ENCODE measurements around the gene NXF3.
A peak's percentile ranks its signal among the peaks of the same experiment; 100 is the strongest.
"Not testable (repeated sequence)": the region's sequence is repeated elsewhere in the genome, so short reads cannot be mapped to it uniquely, and the experiment has no call there.

NXF3 gene, protein sequence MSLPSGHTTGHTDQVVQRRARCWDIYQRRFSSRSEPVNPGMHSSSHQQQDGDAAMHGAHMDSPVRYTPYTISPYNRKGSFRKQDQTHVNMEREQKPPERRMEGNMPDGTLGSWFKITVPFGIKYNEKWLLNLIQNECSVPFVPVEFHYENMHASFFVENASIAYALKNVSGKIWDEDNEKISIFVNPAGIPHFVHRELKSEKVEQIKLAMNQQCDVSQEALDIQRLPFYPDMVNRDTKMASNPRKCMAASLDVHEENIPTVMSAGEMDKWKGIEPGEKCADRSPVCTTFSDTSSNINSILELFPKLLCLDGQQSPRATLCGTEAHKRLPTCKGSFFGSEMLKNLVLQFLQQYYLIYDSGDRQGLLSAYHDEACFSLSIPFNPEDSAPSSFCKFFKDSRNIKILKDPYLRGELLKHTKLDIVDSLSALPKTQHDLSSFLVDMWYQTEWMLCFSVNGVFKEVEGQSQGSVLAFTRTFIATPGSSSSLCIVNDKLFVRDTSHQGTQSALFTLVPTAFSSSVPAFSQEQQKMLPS

DNA sequence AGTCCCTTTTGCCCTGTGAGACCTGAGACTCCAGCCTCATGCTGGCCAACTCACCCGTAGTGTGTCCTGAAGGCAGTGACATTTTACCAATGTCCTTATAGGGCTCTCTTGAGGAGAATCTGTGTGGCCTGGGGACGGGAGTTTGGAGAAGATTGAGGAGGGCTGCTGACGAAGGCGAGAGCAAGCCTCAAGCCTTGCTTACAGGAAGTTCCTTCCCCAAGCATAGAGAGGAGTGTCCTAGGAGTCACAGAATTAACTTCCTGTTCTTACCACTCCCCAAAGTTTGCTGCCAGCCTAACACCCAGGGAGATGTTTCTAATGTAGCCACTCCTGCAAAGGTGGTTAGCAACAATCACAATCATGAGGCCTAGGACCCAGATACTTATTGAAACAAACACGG lies at the start of gene NXF3:
TSS of gene NXF3 (minus strand) at position 202 of the 400 bp plus-strand sequence. CDS start at position 82, 120 bp downstream.
- no peak for DNase-seq

DNA sequence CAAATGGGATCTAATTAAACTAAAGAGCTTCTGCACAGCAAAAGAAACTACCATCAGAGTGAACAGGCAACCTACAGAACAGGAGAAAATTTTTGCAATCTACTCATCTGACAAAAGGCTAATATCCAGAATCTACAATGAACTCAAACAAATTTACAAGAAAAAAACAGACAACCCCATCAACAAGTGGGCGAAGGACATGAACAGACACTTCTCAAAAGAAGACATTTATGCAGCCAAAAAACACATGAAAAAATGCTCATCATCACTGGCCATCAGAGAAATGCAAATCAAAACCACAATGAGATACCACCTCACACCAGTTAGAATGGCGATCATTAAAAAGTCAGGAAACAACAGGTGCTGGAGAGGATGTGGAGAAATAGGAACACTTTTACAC lies 43.6 kb upstream of the NXF3 start:
- not testable (repeated sequence) for DNase-seq

- DNase-seq, result no peak
These were observed 31.3 kb upstream of the NXF3 start for GRCh38 chrX:103124284-103124683.

GRCh38 chrX:103120748-103121147 lies 27.8 kb upstream of the NXF3 start:
- DNase-seq, result no peak

GRCh38 chrX:103116970-103117369 lies 24.0 kb upstream of the NXF3 start:
- DNase-seq, result not testable (repeated sequence)

DNA sequence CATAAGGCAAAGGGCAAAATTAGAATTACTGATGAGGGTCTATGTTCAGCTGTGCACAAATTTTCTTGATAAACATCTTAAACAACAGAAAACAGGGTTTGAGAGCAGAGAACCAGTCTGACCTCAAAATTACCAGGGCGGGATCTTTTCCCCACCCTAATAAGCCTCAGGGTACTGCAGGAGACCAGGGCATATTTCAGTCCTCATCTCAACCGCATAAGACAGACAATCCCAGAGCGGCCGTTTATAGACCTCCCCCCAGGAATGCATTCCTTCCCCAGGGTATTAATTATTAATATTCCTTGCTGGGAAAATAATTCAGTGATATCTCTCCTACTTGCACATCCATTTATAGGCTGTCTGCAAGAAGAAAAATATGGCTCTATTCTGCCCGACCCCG lies 16.6 kb upstream of the NXF3 start:
- DNase-seq, result not testable (repeated sequence)

GRCh38 chrX:103107836-103108235 lies 14.9 kb upstream of the NXF3 start:
- DNase-seq, result no peak

DNA sequence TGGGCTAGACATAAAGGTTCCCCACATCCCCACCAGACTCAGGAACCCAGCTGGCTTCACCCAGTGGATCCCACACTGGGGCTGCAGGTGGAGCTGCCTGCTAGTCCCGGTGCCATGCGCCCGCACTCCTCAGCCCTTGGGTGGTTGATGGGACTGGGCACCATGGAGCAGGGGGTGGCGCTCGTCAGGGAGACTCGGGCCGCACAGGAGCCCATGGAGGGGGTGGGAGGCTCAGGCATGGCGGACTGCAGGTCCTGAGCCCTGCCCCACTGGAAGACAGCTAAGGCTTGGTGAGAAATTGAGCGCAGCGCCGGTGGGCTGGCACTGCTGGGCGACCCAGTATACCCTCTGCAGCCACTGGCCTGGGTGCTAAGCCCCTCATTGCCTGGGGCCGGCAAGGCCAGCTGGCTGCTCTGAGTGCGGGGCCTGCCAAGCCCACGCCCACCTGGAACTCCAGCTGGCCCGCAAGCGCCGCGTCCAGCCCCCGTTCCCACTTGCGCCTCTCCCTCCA lies 14.3 kb upstream of the NXF3 start:
- DNase-seq, result not testable (repeated sequence)

- DNase-seq, result not testable (repeated sequence)
These were observed 11.4 kb upstream of the NXF3 start for GRCh38 chrX:103104370-103104769.

DNA sequence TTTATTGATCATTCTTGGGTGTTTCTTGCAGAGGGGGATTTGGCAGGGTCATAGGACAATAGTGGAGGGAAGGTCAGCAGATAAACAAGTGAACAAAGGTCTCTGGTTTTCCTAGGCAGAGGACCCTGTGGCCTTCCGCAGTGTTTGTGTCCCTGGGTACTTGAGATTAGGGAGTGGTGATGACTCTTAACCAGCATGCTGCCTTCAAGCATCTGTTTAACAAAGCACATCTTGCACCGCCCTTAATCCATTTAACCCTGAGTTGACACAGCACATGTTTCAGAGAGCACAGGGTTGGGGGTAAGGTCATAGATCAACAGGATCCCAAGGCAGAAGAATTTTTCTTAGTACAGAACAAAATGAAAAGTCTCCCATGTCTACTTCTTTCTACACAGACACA lies 10.9 kb upstream of the NXF3 start:
- DNase-seq, result not testable (repeated sequence)

GRCh38 chrX:103101299-103102042 lies 8.5 kb upstream of the NXF3 start:
- no peak for DNase-seq

DNA sequence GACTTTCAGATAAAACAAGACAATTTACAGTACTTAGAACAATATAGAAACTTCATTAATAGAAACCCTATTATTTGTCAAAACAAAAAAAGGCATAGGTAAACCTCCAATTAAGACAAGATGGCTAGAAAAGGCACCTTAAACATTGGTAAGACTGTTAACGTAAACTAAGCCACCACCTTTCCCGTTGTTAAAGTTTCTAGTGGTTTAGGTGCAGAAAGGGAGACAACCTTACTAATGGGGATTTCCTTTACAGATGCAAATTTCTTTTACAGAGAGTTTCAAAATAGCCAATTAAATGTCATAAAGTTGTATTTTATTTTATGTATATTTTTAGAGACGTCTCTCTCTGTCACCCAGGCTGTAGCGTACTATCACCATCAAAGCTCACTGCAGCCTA lies 7.5 kb upstream of the NXF3 start:
- DNase-seq, result no peak

DNA sequence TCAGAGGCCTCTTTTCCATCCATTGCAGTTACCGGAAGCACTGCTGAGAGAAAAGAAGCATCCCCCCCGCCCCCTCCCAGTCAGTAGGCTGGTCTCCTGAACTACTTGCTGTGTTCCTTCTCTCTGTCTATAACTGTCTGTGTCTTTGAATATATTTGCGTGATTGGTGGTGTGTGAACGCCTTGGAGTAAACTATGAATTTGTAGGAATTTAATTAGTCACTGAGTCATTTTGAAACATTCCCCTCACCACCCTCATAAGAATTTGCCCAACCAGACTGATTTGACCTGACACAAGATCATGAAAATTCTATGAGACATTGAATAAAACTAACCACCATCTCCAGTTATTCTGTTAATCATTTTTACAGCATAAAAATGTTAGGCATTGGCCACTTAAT lies 6.7 kb upstream of the NXF3 start:
- no peak for DNase-seq

DNA sequence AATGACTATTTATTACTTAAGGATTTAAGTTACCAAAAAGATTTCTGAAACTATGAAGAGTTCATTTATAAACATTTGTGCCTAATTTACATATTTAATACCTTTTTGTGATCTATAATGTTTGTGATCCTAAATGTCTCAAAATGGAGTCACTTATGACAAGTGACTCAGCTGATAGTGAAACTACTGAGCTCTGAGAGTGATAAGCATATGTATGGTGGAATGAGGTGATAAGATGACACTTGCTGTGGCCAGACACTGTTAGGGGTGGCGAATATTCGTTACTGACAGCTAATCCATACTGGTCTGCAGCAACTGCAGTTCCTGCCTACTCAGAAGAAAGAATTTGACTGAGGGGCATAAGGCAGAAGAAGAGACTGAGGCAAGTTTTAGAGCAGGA lies 5.5 kb upstream of the NXF3 start:
- DNase-seq, result no peak

DNA sequence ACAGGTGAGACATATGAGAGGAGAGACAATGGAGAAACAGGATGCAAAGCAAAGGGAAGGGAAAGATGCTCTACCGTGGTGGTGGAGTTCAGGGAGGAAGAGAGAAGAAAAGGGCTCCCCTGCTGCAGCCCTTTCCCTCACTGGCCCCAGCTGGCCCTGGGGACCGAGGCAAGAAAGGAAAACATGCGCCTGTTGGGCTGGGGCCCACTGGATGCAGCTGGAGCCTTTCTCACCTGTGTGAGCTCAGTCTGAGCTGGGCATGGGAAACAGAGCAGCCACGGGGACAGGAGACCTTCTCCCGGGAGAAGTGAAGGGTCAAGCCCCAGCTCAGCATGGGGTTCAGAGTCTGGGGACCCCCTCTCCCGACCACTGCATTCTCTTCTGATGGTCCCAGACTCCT lies 11.9 kb downstream of the NXF3 start:
- DNase-seq, result no peak

DNA sequence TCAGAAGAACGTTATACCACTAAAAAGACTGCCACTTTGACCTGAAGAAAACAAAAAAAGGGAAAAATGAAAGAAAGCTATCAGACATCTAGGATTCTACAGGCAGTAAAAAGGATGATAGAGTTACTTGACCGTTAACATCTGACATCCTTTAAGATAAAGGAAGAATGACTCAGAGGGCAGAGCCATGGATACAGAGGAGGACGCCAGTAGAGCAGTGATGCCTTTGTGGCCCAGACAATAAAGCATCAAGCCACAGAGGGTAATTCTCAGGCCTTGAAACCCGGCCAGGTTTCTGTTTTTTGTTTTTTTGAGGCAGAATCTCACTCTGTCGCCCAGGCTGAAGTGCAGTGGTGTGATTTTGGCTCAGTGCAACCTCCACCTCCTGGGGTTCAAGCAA lies 19.5 kb downstream of the NXF3 start:
- DNase-seq, result no peak

DNA sequence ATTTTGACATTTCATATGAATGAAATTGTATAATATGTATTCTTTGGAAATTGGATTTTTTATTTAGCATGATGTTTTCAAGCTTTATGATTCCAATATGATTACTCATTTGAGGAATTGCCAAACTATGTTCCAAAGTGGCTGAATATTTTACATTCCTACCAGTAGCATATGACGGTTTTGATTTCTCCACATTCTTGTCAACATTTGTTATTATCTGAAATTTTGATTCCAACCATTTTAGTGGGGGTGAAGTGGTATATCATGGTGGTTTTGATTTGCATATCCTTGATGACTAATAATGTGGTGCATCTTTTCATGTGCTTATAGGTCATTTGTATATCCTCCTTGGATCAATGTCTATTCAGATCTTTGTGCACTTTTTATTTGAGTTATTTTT lies 26.3 kb downstream of the NXF3 start:
- no peak for DNase-seq

- DNase-seq, result peak; percentile 70
These were observed 29.0 kb downstream of the NXF3 start, which contains the start of gene BEX1 for GRCh38 chrX:103063918-103064434. TSS of gene BEX1 (minus strand) at chrX:103064171. CDS start at chrX:103063274, 897 bp downstream.

GRCh38 chrX:103063191-103063845 lies 29.6 kb downstream of the NXF3 start:
- DNase-seq, result no peak

- DNase-seq, result no peak
These were observed 31.5 kb downstream of the NXF3 start for GRCh38 chrX:103061486-103061885.

GRCh38 chrX:103056902-103057301 lies 36.0 kb downstream of the NXF3 start:
- no peak for DNase-seq

DNA sequence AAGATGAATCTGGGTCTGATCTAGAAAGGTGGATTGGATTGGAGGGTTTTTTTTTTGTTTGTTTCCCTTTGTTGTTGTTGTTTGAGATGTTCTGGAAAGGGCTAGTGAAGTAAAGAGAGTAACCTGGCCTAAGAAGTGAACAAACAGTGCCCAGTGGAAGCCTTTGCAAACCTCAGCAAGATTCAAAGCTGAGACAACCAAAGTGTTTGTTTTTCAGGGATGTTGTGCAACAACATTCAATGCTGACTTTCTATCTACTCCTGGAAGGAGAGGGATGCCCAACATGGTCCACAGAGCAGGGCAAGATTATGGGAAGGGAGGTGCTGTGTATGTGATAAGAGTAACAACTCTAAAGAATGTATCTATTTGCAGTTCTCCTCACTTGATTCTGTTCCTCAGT lies 40.3 kb downstream of the NXF3 start:
- DNase-seq, result no peak

GRCh38 chrX:103051260-103051789 lies 41.6 kb downstream of the NXF3 start:
- DNase-seq, result no peak
